Mesenteric fat pad (tissue), 1 donor: ENCODE data around the gene S100A5. TPM values are rescaled to one million over a fixed set of nuclear protein-coding genes. Genes with fewer than 3 reads are reported as not detected.
A peak's percentile ranks its signal among the peaks of the same experiment; 100 is the strongest.
"Not testable (repeated sequence)": the region's sequence is repeated elsewhere in the genome, so short reads cannot be mapped to it uniquely, and the experiment has no call there.

ENCODE experiments used
- DNase-seq: peaks from one replicate; pipeline ENCODE4 v3.0.0-alpha.2; 2020; ENCODE audit warnings: low spot score
- total RNA-seq: library from RNA; stranded (reverse); fragmentation: NEBNext Ultra II Directional; extraction: Animal tissue kit (Norgen Biotek cat#: 25700); gene quantifications from one replicate; pipeline ENCODE4 v1.2.1, GENCODE V29; 2021
- donor health status: DM: yes; HTN: yes; CAD: no.

S100A5 gene
- total RNA-seq, 1 donor from 2014 or later = not detected

GRCh38 chr1:153567621-153568366 lies 27.1 kb upstream of the S100A5 start:
- peak; percentile 85 for DNase-seq

GRCh38 chr1:153566414-153567371 lies 26.0 kb upstream of the S100A5 start:
- peak; percentile 97 for DNase-seq

DNA sequence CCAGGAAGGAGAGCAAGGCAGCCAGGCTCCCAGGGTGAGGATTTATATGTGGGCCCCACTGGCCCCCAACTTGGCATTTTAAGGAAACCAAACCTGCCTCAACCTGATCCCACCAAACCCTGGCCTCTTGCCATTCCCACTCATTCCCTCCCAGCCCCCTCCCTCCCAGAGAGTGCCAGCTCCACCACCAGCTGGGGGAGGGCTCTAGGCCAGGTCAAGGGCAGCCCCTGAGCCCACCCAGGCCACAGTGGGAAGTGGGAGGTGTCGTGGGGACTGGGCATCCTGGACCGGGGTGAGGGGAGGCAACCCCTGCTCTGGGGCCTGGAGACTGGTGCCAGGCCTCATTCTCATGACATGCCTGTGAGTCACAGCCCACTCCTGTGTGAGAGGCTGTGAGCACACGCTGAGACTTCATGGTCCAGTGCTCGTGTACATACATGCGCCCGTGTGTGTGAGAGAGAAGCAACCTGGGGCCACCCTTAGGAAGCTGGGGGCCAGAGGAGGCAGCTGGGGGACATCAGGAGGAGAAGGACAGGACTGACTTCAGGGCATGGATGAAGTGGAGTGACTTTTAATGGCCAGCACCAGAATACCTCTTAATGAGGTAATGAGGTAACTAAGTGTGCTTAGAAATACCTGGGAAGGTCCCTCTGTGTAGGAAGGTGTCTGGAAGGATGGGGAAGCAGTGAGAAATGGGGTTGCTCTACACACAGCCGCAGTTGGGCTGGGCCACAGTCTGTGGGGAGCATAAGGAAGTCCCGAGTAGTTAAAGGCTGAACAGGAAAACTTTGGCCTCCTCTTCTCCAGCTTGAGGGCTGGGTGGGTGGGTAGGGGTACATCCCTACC lies 25.0 kb upstream of the S100A5 start, which contains the start of gene S100A2:
Gene S100A2, minus strand, starts transcription at position 316 of the 846 bp plus-strand sequence. CDS start 1,967 bp downstream, outside the sequence.
- peak; percentile 88 for DNase-seq

DNA sequence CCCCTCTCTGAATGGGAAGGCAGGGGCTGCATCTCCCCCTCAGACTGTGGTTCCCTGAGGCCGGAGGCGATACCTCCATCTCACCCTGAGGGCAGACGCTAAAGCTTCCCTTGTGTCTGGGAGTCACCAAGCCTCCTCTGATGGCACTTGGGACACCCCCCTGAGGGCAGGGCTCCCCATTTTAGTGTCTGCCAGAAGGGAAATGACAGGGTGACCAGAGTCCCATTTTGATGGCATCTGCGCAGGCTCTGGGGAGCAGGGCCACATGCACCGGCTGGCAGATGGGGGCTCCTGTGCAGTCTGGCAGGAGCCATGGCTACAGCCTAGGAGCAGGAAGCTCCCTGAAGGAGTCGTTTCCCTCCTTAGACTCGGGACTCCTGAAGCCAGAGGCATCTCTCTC lies 23.3 kb upstream of the S100A5 start:
- DNase-seq = no peak

GRCh38 chr1:153563483-153563901 lies 22.8 kb upstream of the S100A5 start:
- no peak for DNase-seq

DNA sequence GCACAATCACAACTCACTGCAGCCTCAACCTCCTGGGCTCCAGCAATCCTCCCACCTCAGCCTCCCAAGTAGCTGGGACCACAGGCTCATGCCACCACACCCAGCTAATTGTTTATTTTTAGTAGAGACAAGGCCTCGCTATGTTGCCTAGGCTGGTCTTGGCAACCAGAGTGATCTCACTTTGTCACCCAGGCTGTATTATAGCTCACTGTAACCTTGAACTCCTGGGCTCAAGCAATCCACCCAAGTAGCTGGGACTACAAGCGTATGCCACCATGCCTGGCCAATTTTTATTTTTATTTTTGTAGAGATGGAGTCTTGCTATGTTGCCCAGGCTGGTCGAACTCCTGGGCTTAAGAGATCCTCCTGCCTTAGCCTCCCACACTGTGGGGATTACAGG lies 21.3 kb upstream of the S100A5 start:
- DNase-seq = not testable (repeated sequence)

DNA sequence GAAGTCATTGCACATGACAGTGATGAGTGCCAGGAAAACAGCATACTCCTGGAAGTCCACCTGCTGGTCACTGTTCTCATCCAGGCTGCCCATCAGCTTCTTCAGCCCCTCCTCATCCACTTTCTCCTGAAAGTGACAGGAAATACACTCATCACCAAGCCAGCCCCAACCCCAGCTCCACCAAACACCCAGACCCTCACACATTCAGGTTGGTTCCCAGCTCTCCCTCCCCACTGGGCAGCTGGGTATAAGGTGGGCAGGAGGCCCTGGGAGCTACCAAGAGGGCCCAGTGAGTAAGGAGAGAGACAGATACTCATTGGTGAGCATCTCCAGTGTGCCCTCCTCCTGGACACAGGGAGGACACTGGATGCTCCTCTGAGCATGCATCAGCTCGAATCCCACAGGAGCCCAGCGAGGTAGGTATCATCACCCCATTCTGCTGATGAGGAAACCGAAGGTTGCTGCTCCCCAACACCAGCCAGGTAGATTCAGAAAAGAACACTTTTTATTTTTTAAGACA lies 20.8 kb upstream of the S100A5 start:
- DNase-seq = no peak

DNA sequence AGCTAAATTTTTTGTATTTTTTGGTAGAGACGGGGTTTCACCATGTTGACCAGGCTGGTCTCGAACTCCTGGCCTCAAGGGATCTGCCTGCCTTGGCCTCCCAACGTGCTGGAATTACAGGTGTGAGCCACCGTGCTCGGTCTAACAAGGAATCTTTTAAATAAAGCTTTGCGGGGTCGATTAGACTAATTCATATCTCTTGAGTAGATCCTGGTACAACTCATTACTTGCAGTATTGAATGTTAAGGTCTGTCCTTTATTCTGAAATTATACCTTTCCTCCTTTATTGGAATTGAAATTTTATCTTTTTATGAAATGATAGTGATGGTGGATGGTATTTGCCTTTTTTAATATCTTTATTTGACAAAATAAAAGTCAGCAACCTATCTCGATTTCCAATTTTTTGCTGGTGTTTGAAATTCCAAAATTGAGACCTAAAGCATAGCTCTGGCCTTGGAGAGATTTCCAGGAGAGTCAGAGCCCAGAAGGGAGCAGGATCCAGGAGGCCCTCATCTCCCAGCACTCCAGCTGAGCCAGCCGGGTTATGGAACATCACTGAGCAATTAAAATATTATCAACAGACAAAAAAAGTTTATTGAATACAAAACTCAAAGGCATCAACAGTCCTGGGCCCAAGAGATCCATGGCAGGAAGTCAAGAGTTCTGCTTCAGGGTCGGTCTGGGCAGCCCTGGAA lies 20.2 kb upstream of the S100A5 start:
- DNase-seq = no peak

DNA sequence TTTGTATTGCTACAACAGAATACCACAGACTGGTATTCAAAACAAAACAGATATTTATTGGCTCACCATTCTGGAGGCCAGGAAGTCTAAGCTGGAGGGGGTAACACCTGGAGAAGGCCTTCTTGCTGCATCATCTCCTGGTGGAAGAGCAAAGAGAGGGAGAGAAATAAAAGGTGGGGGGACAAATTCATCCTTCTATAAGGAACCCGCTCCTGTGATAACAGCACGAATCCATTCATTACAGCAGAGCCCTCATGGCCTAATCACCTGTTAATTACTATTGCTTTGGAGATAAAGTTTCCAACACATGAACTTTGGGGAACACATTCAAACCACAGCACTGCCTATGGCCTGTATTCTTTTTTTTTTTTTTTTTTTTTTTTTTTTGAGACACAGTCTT lies 19.5 kb upstream of the S100A5 start:
- DNase-seq = no peak

- no peak for DNase-seq
Measured at GRCh38 chr1:153557877-153558276, 17.1 kb upstream of the S100A5 start.

- no peak for DNase-seq
Measured at GRCh38 chr1:153556348-153556747, 15.6 kb upstream of the S100A5 start.

DNA sequence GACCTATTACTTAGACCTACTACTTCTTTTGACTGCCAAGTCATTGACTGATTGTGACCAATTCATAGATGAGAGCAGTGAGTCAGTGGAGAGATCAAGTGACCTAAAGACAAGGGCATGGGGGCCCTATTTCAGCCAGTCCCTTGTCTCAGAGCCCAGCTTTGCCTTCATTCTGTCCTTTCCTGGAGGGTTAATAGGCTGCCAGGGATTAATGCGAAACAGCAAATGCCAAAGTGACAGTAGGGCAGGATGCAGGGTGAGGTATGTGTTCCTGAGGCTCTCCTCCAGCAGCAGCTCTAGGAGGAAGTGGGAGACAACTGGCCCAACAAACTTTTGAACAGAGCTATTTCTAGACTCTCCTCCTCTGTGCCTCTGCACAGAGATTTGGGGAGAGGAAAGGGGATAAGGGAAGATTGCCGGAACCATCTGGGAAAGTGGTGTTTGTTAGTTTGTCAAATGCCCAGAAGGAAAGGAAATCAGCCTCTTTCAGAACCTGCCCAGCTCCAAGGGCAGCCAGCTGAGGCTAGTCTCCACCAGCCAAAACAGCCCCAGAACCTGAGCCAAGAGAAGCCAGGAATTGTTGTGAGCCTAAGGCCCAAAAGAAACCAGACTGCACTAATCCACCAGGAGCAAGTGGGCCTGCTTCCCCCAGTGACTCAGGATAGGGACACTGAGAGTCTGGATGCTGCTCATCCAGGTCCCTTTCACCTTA lies 13.3 kb upstream of the S100A5 start:
- no peak for DNase-seq

DNA sequence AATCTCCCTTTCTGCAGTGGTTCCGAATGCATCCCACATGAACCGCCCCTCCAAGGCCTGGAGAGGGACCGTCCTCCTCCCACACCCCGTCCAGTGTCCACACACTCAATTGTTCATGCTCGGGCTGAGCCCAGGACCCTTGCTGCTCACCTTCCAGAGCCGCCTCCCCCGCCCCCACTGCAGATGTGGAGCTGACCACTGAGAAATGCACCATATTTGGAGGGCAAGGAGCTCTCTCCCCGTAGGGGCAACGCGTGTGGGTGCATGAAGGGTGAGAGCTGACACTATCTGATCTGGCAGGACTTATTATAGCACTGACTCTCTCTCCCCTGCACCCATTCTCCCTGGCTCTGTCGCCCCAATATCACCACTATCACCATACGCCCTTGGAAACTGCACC lies 12.4 kb upstream of the S100A5 start:
- DNase-seq = no peak

GRCh38 chr1:153552335-153552734 lies 11.6 kb upstream of the S100A5 start:
- DNase-seq = no peak

DNA sequence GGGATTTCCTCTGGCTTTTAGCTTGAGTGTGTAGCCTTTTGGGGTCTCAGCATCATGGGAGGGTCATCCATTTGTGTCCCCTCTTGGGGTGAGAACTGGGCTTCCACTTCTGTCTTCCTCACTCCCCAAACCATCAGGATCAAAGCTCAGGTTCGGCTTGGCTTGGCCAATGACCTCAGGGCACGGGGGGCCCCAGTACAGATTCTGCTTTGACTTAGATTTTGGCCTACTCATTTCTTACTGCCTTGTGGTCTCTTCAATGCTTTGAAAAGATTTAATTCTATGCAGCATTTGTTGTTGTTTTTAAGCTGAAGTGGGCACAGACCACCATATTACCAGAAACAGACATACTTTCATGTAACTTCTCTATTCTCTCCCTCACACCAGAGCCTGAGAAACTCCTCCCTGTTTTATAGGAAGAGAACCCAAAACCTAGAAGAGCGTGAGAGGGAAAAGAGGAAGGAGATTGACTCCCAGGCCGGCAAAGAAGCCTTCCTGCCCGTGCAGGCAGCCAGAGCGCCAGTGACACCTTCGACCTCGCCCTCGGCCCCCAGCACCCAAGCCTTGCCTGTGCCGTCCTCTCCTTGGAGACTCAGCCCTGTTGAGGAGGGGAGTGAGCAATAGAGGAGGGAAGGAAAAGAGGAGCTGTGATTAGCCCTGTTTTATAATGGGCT lies 10.2 kb upstream of the S100A5 start:
- DNase-seq = no peak

DNA sequence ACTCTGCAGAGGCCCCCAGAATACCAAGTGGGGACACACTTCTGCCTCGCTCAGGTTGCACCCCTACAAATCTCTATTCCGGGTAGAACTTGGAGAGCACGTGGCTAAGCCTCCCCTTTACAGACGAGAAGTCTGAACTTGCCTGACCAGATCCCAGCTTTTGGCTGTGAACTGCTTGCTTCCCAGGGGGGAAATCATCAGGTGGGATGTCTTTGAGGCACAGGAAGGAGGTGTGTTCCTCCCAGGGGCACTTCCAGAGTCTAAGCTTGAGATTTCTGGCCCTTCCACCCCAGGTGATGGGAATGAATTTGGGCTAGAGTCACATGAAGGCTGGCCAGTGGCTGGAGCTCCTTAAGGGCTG lies 9.6 kb upstream of the S100A5 start:
- no peak for DNase-seq

DNA sequence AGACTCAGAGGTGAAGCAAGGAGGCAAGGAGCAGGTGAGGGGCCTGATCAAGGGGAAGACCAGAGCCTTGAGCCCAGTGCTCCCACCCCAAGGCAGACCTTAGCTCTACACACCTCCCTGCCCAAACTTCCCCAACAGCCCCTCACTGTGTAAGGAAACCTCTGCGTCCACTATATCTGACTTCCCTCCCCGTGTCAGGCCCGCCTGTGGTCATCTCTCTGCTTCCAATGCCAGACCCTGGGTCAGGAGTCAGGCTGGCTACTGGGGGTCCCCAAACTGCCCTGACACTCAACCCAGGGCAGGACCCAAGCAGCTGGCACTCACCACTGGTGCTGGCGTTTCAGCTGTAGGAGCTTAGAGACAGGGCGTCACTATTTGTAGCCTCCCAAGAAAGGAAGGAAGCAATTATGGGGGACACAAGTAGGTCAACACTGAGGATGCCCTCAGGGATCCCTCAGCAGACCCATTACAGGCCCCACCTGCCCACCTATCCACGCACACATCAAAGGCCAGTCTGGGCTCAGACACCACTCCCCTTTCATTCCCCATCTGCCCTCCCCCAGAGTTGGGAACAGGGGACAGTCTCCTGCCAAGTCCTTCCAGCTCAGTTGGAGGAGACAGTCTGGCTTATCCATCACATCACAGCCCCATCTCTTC lies 9.1 kb upstream of the S100A5 start:
- DNase-seq = no peak
